Measurements from ENCODE around the gene ATXN1.

The ATXN1 gene

GRCh38 chr6:16512544-16513290 lies 248.5 kb downstream of the ATXN1 start:
- H3K36me3 ChIP-seq (ENCODE audit: insufficient read depth) = no peaks in the 10 kb centered on the region
- H3K27ac ChIP-seq = peak overlapping the region; percentile 66
- peak overlapping the region; percentile 83 for H3K4me2 ChIP-seq
- H2AFZ ChIP-seq (ENCODE audit: low read depth) = no peak overlapping the region
- peak overlapping the region; percentile 22; the same call in 1 of the 2 replicates for H3K9ac ChIP-seq
- peaks cover 93% of the 10 kb centered on the region for H3K4me1 ChIP-seq (ENCODE audit: low read depth, poor library complexity, severe bottlenecking)
- no peaks in the 10 kb centered on the region for H3K27me3 ChIP-seq (ENCODE audit: insufficient read depth, low read depth)
- TF ChIP-seq, protein P1, sequence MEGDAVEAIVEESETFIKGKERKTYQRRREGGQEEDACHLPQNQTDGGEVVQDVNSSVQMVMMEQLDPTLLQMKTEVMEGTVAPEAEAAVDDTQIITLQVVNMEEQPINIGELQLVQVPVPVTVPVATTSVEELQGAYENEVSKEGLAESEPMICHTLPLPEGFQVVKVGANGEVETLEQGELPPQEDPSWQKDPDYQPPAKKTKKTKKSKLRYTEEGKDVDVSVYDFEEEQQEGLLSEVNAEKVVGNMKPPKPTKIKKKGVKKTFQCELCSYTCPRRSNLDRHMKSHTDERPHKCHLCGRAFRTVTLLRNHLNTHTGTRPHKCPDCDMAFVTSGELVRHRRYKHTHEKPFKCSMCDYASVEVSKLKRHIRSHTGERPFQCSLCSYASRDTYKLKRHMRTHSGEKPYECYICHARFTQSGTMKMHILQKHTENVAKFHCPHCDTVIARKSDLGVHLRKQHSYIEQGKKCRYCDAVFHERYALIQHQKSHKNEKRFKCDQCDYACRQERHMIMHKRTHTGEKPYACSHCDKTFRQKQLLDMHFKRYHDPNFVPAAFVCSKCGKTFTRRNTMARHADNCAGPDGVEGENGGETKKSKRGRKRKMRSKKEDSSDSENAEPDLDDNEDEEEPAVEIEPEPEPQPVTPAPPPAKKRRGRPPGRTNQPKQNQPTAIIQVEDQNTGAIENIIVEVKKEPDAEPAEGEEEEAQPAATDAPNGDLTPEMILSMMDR (conservative IDR thresholded peaks at IDR 0.05; ENCODE audit: low read depth, low read length) = no peak
- H3K79me2 ChIP-seq (ENCODE audit: insufficient read depth, low read depth) = no peaks in the 10 kb centered on the region
- no peaks in the 10 kb centered on the region for H4K20me1 ChIP-seq (ENCODE audit: insufficient read depth)
- H3K4me3 ChIP-seq (IDR thresholded peaks at IDR 0.05; ENCODE audit: insufficient read depth, low read depth, low read length) = no peak overlapping the region

DNA sequence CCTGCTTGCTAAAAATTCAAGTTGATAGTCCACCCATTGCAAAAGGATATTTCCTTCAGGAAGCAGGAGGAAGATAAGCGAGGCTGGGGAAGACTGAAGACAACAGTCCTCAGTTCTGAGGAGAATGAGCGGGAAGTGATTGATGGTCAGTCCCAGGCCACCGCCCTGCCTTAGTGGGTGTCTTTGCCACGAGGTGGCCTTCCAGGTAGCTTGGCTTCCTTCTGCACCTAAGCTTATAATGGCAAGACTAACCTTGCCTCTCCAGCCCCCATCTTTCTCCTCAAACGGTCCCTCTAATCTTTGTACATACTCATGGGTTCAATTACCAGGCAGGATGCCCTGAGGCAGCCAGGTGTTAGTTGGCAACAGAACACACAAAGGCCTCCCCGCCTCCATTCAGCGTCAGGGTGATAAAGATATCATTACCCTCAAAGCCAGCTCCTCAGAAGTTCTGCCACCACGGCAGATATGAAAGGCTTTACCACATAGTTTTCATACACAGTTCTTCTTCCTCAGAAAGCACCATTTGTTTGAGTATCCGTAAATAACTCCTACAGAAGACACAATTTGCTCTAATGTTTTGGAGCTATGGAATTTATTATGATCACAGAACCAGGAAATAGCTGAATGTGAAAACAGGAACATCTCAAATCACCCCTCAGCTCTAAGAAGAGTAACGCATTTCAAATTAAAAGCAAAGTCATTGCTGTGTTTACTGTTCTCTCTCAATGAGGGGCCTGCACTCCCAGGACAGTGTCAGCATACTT lies 249.4 kb downstream of the ATXN1 start:
- H3K27ac ChIP-seq = peak overlapping the region; percentile 66
- TF ChIP-seq, protein P1 (conservative IDR thresholded peaks at IDR 0.05; ENCODE audit: low read depth, low read length) = no peak
- peaks cover 85% of the 10 kb centered on the region for H3K4me1 ChIP-seq (ENCODE audit: low read depth, poor library complexity, severe bottlenecking)
- 0 out of 2 replicates have a peak overlapping the region, but pooled peaks have one; percentile 3 for H2AFZ ChIP-seq (ENCODE audit: low read depth)
- no peaks in the 10 kb centered on the region for H4K20me1 ChIP-seq (ENCODE audit: insufficient read depth)
- no peak overlapping the region for H3K4me3 ChIP-seq (IDR thresholded peaks at IDR 0.05; ENCODE audit: insufficient read depth, low read depth, low read length)
- no peaks in the 10 kb centered on the region for H3K27me3 ChIP-seq (ENCODE audit: insufficient read depth, low read depth)
- no peaks in the 10 kb centered on the region for H3K79me2 ChIP-seq (ENCODE audit: insufficient read depth, low read depth)
- H3K9ac ChIP-seq = peak overlapping the region; percentile 22; the same call in 1 of the 2 replicates
- H3K4me2 ChIP-seq = peak overlapping the region; percentile 83
- H3K36me3 ChIP-seq (ENCODE audit: insufficient read depth) = no peaks in the 10 kb centered on the region

DNA sequence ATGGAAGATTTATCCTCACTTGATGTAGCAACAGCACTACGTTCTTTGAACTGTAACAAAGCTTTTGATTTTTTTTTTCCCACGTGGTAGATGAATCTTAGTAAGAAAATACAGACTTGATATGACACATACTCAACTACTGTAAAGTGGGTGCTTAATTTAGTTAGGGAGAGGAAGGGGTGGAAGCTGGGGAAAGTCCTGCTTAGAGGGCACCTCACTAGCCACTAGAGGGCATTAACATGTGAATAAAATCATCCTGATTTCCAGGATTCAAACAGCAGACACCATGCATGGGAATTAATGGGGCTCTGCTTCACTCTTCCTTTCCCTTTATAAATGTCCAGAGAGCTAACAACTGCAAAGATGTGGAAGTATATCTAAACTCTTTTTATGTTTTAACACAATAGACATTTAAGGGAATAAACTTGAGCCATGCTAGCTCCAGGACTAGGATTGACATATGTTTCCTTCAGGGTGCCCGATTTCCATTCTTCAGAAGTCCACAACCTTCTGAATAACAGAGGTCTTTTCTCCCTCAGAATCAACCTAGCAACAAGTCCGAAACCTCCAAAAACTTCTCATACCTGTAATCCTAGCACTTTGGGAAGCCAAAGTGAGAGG lies 250.1 kb downstream of the ATXN1 start:
- Histone ChIP-seq H3K4me2 (peak overlapping the region; percentile 83), H3K4me3 (IDR thresholded peaks at IDR 0.05; ENCODE audit: insufficient read depth, low read depth, low read length) (no peak overlapping the region)

GRCh38 chr6:16510245-16510644 lies 251.0 kb downstream of the ATXN1 start:
- Histone ChIP-seq H2AFZ (ENCODE audit: low read depth) (no peak overlapping the region), H3K4me2 (no peak overlapping the region), H3K27ac (no peak overlapping the region), H3K79me2 (ENCODE audit: insufficient read depth, low read depth) (no peaks in the 10 kb centered on the region), H3K4me1 (ENCODE audit: low read depth, poor library complexity, severe bottlenecking) (peaks cover 85% of the 10 kb centered on the region), H4K20me1 (ENCODE audit: insufficient read depth) (no peaks in the 10 kb centered on the region), H3K36me3 (ENCODE audit: insufficient read depth) (no peaks in the 10 kb centered on the region), H3K9ac (no peak overlapping the region), H3K27me3 (ENCODE audit: insufficient read depth, low read depth) (no peaks in the 10 kb centered on the region), H3K4me3 (IDR thresholded peaks at IDR 0.05; ENCODE audit: insufficient read depth, low read depth, low read length) (no peak overlapping the region)
- TF ChIP-seq, protein P1 (conservative IDR thresholded peaks at IDR 0.05; ENCODE audit: low read depth, low read length) = no peak

More for the DNA sequence above, 250.1 kb downstream of the ATXN1 start:
- Histone ChIP-seq H3K27me3 (ENCODE audit: insufficient read depth, low read depth) (no peaks in the 10 kb centered on the region), H2AFZ (ENCODE audit: low read depth) (no peak overlapping the region), H3K27ac (peak overlapping the region; percentile 66; the same call in 1 of the 2 replicates), H3K36me3 (ENCODE audit: insufficient read depth) (no peaks in the 10 kb centered on the region), H3K4me1 (ENCODE audit: low read depth, poor library complexity, severe bottlenecking) (peaks cover 85% of the 10 kb centered on the region), H3K79me2 (ENCODE audit: insufficient read depth, low read depth) (no peaks in the 10 kb centered on the region), H4K20me1 (ENCODE audit: insufficient read depth) (no peaks in the 10 kb centered on the region), H3K9ac (no peak overlapping the region)
- TF ChIP-seq, protein P1 (conservative IDR thresholded peaks at IDR 0.05; ENCODE audit: low read depth, low read length) = peak; percentile 59

All from KMS-11 (cell line).